ENCODE results near the gene RINL.

RINL gene

GRCh38 chr19:38819231-38819920, 58.7 kb downstream of the RINL start:
- H3K9me3 Mint-ChIP-seq: no peaks in the 10 kb centered on the region
- H3K27me3 Mint-ChIP-seq: no peaks in the 10 kb centered on the region
- no peak overlapping the region for H3K27ac Mint-ChIP-seq
- peaks cover 14% of the 10 kb centered on the region for H3K36me3 Mint-ChIP-seq
- no peak overlapping the region for H3K4me3 Mint-ChIP-seq
- peaks cover 21% of the 10 kb centered on the region for H3K4me1 Mint-ChIP-seq
